PC-3 (cell line): ENCODE results near the gene UBR4. TPM values are rescaled to one million over a fixed set of nuclear protein-coding genes. Genes with fewer than 3 reads are reported as not detected.

ENCODE experiments used
- ATAC-seq: fragments of 200-7000 bp; cut with Tn5 transposase; 2 replicates; pipeline ENCODE4 v1.9.1; 2020; ENCODE audit warnings: mild to moderate bottlenecking, moderate library complexity
- BruUV-seq: library from RNA; stranded (reverse); fragments of 400-500 nt; replicated peaks from 2 replicates; lab custom pipeline; 2021; lab: Mats Ljungman, UMichigan
- CTCF ChIA-PET: fragments of 300-600 bp; sonication (Branson Sonifier 250); formaldehyde crosslinking; loops from one replicate; lab custom pipeline; 2022; ENCODE audit warnings: antibody characterized with exemption; lab: Charles Lee
- POLR2A ChIA-PET: fragments of 300-600 bp; sonication (Branson Sonifier 250); formaldehyde crosslinking; loops from one replicate; lab custom pipeline; 2022; ENCODE audit warnings: antibody characterized with exemption; ENCODE audit not compliant: unreplicated experiment; lab: Charles Lee
- DNase-seq: peaks from one replicate; pipeline ENCODE4 v3.0.0-alpha.2; 2015
- H2AFZ ChIP-seq: fragments of 300-600 bp; sonication (generic); 2 replicates; pipeline ENCODE4 v1.6.0; 2016; ENCODE audit warnings: antibody characterized with exemption, low read length
- H3F3A ChIP-seq: fragments of 300-600 bp; sonication (generic); one replicate; pipeline ENCODE4 v1.6.0; 2017; ENCODE audit warnings: antibody characterized with exemption, low read length, control low read depth, mild to moderate bottlenecking; ENCODE audit not compliant: unreplicated experiment
- H3K27ac ChIP-seq: fragments of 300-600 bp; sonication (generic); 2 replicates; pipeline ENCODE4 v1.5.1; 2016; ENCODE audit warnings: mild to moderate bottlenecking, low read length
- H3K27me3 ChIP-seq: fragments of 300-600 bp; sonication (generic); 2 replicates; pipeline ENCODE4 v1.6.1; 2016; ENCODE audit warnings: low read length, mixed read lengths
- H3K36me3 ChIP-seq: fragments of 300-600 bp; sonication (generic); 2 replicates; pipeline ENCODE4 v1.6.1; 2016; ENCODE audit warnings: low read depth, mixed run types, low read length, mixed read lengths
- H3K4me1 ChIP-seq: fragments of 300-600 bp; sonication (generic); 2 replicates; pipeline ENCODE4 v1.5.1; 2016; ENCODE audit warnings: low read length; ENCODE audit not compliant: insufficient read depth
- H3K4me2 ChIP-seq: fragments of 300-600 bp; sonication (generic); 2 replicates; pipeline ENCODE4 v1.6.0; 2016; ENCODE audit warnings: low read length
- H3K4me3 ChIP-seq: fragments of 300-600 bp; sonication (generic); 2 replicates; pipeline ENCODE4 v1.5.1; 2016; ENCODE audit warnings: mild to moderate bottlenecking, low read length, mixed read lengths
- H3K79me2 ChIP-seq: fragments of 300-600 bp; sonication (generic); 2 replicates; pipeline ENCODE4 v1.6.1; 2017; ENCODE audit warnings: low read length, mixed read lengths
- H3K9ac ChIP-seq: fragments of 300-600 bp; sonication (generic); 2 replicates; pipeline ENCODE4 v1.6.0; 2016; ENCODE audit warnings: mild to moderate bottlenecking, low read length
- H3K9me2 ChIP-seq: fragments of 300-600 bp; sonication (generic); replicated peaks from 2 replicates; pipeline ENCODE4 v1.6.1; 2016; ENCODE audit warnings: mixed run types, low read length, mixed read lengths
- H3K9me3 ChIP-seq: fragments of 300-600 bp; sonication (generic); 2 replicates; pipeline ENCODE4 v1.6.1; 2016; ENCODE audit warnings: low read length, mixed read lengths
- H4K20me1 ChIP-seq: fragments of 300-600 bp; sonication (generic); 2 replicates; pipeline ENCODE4 v1.6.1; 2016; ENCODE audit warnings: low read length, mixed read lengths
- EZH2 ChIP-seq: fragments of 300-600 bp; sonication (generic); IDR thresholded peaks from one replicate; pipeline ENCODE4 v1.6.1; 2017; ENCODE audit warnings: antibody characterized with exemption, mild to moderate bottlenecking, low read length; ENCODE audit not compliant: unreplicated experiment
- EZH2phosphoT487 ChIP-seq: fragments of 300-600 bp; sonication (generic); IDR thresholded peaks from 2 replicates; pipeline ENCODE4 v1.6.1; 2018; ENCODE audit warnings: mild to moderate bottlenecking, antibody characterized with exemption, low read length, borderline replicate concordance
- intact Hi-C: fragments of 100-400 bp; cut with micrococcal nuclease; formaldehyde crosslinking; loops from 2 replicates; pipeline ENCODE4 v1.9.0; 2023
- total RNA-seq: library from RNA; depleted of rRNA; stranded (reverse); fragments of >200 nt; gene quantifications from 2 replicates; pipeline ENCODE4 v1.2.3, GENCODE V29; 2014
- TF ChIP-seq, protein P1 (sequence below): fragments of 300-600 bp; sonication (generic); conservative IDR thresholded peaks from 2 replicates; pipeline ENCODE4 v1.5.1; 2017; ENCODE audit warnings: antibody characterized with exemption, low read depth, mild to moderate bottlenecking, low read length

UBR4 gene
- total RNA-seq, 1 experiment from 2014 or later: 141 TPM

DNA sequence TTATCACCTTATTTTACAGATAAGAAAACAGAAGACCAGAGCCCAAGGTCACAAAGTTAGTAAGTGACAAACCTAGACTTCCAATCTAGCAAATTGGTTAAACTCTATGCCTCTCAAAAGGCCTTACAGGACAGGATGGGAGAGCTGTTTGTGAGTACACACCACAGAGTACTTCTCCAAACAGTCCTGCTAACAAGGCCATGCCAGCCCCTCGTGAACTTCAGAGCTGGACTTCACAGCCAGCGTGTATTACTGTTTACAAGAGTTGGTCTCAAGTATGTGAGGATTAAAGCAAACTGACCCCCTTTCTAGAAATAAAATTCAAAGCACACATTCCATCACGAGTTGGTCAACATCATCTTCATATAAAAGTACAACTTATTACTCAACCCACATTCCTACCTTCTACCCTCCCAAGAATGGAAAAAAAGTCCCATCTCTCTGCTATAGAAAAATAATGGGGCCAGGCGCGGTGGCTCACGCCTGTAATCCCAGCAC is 19.8 kb upstream of the UBR4 start:
- intact Hi-C loops: no loop called here
- Histone ChIP-seq H3K4me2 (no peak overlapping the region), H3K9me2 (no peaks in the 10 kb centered on the region), H4K20me1 (no peaks in the 10 kb centered on the region), H3K36me3 (peaks cover 68% of the 10 kb centered on the region), H3K79me2 (no peaks in the 10 kb centered on the region), H3K27ac (no peak overlapping the region), H3K27me3 (no peaks in the 10 kb centered on the region), H3K9ac (no peak overlapping the region), H3K4me3 (no peak overlapping the region), H3K9me3 (no peaks in the 10 kb centered on the region), H3K4me1 (no peaks in the 10 kb centered on the region), H2AFZ (no peak overlapping the region), H3F3A (no peaks in the 10 kb centered on the region)
- no TSS peak for BruUV-seq
- CTCF ChIA-PET: no interaction called here
- no peak for ATAC-seq
- DNase-seq: no peak
- TF ChIP-seq EZH2 (no peak), EZH2phosphoT487 (no peak)
- TF ChIP-seq, protein P1, sequence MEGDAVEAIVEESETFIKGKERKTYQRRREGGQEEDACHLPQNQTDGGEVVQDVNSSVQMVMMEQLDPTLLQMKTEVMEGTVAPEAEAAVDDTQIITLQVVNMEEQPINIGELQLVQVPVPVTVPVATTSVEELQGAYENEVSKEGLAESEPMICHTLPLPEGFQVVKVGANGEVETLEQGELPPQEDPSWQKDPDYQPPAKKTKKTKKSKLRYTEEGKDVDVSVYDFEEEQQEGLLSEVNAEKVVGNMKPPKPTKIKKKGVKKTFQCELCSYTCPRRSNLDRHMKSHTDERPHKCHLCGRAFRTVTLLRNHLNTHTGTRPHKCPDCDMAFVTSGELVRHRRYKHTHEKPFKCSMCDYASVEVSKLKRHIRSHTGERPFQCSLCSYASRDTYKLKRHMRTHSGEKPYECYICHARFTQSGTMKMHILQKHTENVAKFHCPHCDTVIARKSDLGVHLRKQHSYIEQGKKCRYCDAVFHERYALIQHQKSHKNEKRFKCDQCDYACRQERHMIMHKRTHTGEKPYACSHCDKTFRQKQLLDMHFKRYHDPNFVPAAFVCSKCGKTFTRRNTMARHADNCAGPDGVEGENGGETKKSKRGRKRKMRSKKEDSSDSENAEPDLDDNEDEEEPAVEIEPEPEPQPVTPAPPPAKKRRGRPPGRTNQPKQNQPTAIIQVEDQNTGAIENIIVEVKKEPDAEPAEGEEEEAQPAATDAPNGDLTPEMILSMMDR: no peak
- POLR2A ChIA-PET: no interaction called here

DNA sequence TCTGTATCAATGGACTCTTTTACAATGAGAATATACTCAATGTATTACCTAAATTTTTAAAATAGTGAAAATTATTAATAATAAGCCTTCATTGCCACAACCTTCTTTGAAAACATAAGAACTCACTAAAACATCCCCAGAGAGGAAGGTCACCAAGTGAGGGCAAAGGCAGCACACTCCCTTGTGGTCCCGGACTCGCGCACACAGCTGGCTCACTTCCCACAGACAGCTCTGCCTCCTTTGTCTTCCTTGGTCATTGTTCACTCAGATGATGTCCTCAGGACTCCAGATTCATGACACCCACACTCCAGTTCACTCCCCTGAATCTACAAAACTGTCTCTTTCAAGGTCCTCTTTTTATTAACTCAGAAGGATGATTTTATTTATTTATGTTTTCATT is 19.2 kb upstream of the UBR4 start:
- no peak overlapping the region for H3K27ac ChIP-seq
- ChIA-PET CTCF (no interaction called here), POLR2A (no interaction called here)
- TF ChIP-seq, protein P1: no peak
- TF ChIP-seq EZH2 (no peak), EZH2phosphoT487 (no peak)
- BruUV-seq: no TSS peak
- no peak overlapping the region for H3K4me2 ChIP-seq
- H3K4me1 ChIP-seq: no peaks in the 10 kb centered on the region
- DNase-seq (no peak), ATAC-seq (no peak)
- no peaks in the 10 kb centered on the region for H3K9me3 ChIP-seq
- no peak overlapping the region for H3K4me3 ChIP-seq
- H3K27me3 ChIP-seq: no peaks in the 10 kb centered on the region
- peaks cover 69% of the 10 kb centered on the region for H3K36me3 ChIP-seq
- H3K79me2 ChIP-seq: no peaks in the 10 kb centered on the region
- H3K9ac ChIP-seq: no peak overlapping the region
- no peaks in the 10 kb centered on the region for H3K9me2 ChIP-seq
- no peak overlapping the region for H2AFZ ChIP-seq
- intact Hi-C loops: no loop called here
- no peaks in the 10 kb centered on the region for H3F3A ChIP-seq
- H4K20me1 ChIP-seq: no peaks in the 10 kb centered on the region

DNA sequence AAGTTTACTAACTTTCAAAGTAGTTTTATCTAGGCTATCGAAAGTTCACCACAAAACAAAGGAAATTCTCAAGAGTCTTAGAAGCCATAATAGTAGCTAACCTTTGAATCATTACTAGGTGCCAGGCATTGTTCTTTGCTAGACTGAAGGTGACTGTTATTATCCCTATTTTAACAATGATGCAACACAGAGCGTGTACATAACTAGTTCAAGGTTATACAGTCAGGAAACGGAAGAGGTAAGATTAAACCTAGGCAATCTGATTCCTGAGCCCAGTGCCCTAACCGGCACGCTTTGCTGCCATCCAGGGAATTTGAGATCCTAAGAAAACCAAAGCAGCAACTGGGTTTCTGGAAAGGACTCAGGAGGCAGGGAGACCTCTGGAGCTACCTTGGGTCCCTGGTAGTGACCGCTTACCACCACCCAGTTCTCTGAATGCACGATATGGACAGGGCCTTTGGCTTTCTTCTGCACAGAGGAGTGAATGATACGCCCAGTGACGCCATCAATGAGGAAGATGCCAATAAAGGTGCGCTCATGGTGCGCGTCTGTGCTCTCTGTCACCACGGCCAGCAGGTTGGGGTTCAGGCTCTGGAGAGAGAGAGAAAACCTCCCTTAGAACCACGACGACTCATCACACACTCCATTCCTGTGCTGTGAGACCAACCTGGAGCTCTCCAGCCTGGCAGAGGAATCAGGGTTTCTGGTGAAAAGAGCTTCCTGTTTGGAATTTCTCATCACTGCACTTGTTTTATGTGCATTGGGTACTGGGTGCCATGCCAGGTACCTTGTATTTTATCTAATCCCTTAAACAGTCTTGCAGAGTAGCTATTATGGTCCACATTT is 13.1 kb upstream of the UBR4 start:
- no peaks in the 10 kb centered on the region for H3K9me3 ChIP-seq
- no TSS peak for BruUV-seq
- intact Hi-C loops: no loop called here
- no peaks in the 10 kb centered on the region for H3K27me3 ChIP-seq
- H3F3A ChIP-seq: no peaks in the 10 kb centered on the region
- H3K9ac ChIP-seq: no peak overlapping the region
- H3K4me3 ChIP-seq: no peak overlapping the region
- no peak overlapping the region for H2AFZ ChIP-seq
- CTCF ChIA-PET: no interaction called here
- H3K36me3 ChIP-seq: peaks cover 70% of the 10 kb centered on the region
- H4K20me1 ChIP-seq: no peaks in the 10 kb centered on the region
- no peaks in the 10 kb centered on the region for H3K4me1 ChIP-seq
- H3K4me2 ChIP-seq: no peak overlapping the region
- TF ChIP-seq EZH2phosphoT487 (no peak), EZH2 (no peak)
- TF ChIP-seq, protein P1: no peak
- peak; percentile 76 for ATAC-seq
- peak; percentile 52 for DNase-seq
- POLR2A ChIA-PET: interaction anchor here (0.6 kb wide), 1 partner anchor 13 kb away, joined by 5 read pairs; no protein-coding TSS in a partner anchor
- H3K9me2 ChIP-seq: no peaks in the 10 kb centered on the region
- H3K79me2 ChIP-seq: no peaks in the 10 kb centered on the region
- no peak overlapping the region for H3K27ac ChIP-seq
